Activated CD8-positive, alpha-beta memory T cell treated with anti-CD3 and anti-CD28 coated beads for 1 hour (primary cell): ENCODE measurements around the gene LRP4.

Source experiments
- DNase-seq, 2 donors: peaks; one replicate each; pipeline ENCODE4 v3.0.0-alpha.2; 2020; ENCODE audit warnings: low read depth in 1 of 2; ENCODE audit errors: extremely low read depth in 1 of 2

LRP4 gene

GRCh38 chr11:46849631-46850030 lies 68.7 kb downstream of the LRP4 start:
- no peak for DNase-seq

GRCh38 chr11:46846510-46846830 lies 71.9 kb downstream of the LRP4 start:
- DNase-seq = no peak

- peak; percentile 68 to 74 for DNase-seq
Observed at GRCh38 chr11:46845740-46846509, 72.4 kb downstream of the LRP4 start, which contains the start of gene CKAP5. Gene CKAP5, minus strand, starts transcription at chr11:46846280. Its CDS starts 25,049 bp downstream, at chr11:46821231.

GRCh38 chr11:46845440-46845739 lies 73.0 kb downstream of the LRP4 start:
- DNase-seq = no peak

- no peak for DNase-seq
Observed at GRCh38 chr11:46840116-46840515, 78.2 kb downstream of the LRP4 start.

- DNase-seq = no peak
Observed at GRCh38 chr11:46838501-46838900, 79.8 kb downstream of the LRP4 start.

GRCh38 chr11:46837860-46838259 lies 80.5 kb downstream of the LRP4 start:
- DNase-seq = no peak

- DNase-seq = no peak
Observed at GRCh38 chr11:46836870-46837269, 81.5 kb downstream of the LRP4 start.

- DNase-seq = no peak
Observed at GRCh38 chr11:46836431-46836830, 81.9 kb downstream of the LRP4 start.

GRCh38 chr11:46835897-46836296 lies 82.5 kb downstream of the LRP4 start:
- DNase-seq = no peak

GRCh38 chr11:46834821-46835220 lies 83.5 kb downstream of the LRP4 start:
- DNase-seq = no peak

GRCh38 chr11:46832511-46833214 lies 85.7 kb downstream of the LRP4 start:
- no peak for DNase-seq

GRCh38 chr11:46827995-46828394 lies 90.4 kb downstream of the LRP4 start:
- no peak for DNase-seq

- DNase-seq = peak; percentile 24 to 65
Observed at GRCh38 chr11:46826310-46827044, 91.9 kb downstream of the LRP4 start.

GRCh38 chr11:46808799-46809431 lies 109.4 kb downstream of the LRP4 start:
- DNase-seq = no peak
